ENCODE data around the gene MZB1.
"Not testable (repeated sequence)": the region's sequence is repeated elsewhere in the genome, so short reads cannot be mapped to it uniquely, and the experiment has no call there.

The MZB1 gene

DNA sequence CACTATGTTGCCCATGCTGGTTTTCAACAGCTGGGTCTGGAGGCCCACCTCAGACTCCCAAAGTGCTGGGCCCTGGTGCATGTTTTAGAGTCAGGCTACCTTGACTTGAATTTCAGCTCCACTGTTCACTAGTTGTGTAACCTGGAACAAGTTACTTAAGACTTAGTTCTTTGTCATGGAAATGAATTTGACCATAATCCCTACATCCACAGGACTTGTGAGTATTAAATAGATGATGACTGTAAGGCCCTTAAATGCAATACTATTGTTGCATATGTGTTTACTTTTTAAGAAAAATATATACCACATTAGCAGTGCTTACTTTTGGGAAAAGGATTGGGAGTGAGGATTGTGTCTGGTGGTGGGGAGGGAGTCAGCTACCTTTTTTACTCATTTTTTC lies 31.6 kb downstream of the MZB1 start:
- FAIRE-seq (no peak), DNase-seq (ENCODE audit: insufficient read length, low spot score) (no peak)
- TF ChIP-seq, protein P1, sequence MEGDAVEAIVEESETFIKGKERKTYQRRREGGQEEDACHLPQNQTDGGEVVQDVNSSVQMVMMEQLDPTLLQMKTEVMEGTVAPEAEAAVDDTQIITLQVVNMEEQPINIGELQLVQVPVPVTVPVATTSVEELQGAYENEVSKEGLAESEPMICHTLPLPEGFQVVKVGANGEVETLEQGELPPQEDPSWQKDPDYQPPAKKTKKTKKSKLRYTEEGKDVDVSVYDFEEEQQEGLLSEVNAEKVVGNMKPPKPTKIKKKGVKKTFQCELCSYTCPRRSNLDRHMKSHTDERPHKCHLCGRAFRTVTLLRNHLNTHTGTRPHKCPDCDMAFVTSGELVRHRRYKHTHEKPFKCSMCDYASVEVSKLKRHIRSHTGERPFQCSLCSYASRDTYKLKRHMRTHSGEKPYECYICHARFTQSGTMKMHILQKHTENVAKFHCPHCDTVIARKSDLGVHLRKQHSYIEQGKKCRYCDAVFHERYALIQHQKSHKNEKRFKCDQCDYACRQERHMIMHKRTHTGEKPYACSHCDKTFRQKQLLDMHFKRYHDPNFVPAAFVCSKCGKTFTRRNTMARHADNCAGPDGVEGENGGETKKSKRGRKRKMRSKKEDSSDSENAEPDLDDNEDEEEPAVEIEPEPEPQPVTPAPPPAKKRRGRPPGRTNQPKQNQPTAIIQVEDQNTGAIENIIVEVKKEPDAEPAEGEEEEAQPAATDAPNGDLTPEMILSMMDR (IDR thresholded peaks at IDR 0.05; ENCODE audit: insufficient read depth, missing control alignments) = no peak

DNA sequence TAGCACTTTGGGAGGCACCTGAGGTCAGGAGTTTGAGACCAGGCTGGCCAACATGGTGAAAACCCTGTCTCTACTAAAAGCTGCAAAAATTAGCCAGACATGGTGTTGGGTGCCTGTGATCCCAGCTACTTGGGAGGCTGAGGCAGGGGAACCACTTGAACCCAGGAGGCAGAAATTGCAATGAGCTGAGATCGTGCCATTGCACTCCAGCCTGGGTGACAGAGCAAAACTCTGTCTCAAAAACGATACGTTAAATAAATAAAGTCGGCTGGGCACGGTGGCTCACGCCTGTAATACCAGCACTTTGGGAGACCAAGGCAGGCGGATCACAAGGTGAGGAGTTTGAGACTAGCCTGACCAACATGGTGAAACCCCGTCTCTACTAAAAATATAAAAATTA lies 33.8 kb downstream of the MZB1 start:
- DNase-seq (ENCODE audit: insufficient read length, low spot score); FAIRE-seq: not testable (repeated sequence)

DNA sequence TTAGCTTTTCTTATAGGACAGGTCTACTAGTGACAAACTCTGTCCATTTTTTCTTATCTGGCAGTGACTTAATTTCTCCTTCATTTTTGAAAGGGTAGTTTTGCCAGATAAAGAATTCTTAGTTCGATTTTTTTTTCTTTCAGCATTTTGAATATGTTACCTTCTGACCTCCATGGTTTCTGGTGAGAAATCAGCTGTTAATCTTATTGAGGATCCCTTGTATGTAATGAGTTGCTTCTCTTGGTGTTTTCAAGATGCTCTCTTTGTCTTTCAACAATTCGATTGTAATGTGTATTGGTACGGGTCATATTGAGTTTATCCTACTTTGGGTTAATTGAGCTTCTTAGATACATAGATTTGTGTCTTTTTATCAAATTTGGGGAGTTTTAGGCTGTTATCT lies 35.5 kb downstream of the MZB1 start:
- TF ChIP-seq, protein P1 (IDR thresholded peaks at IDR 0.05; ENCODE audit: insufficient read depth, missing control alignments) = no peak
- FAIRE-seq (no peak), DNase-seq (ENCODE audit: insufficient read length, low spot score) (no peak)

DNA sequence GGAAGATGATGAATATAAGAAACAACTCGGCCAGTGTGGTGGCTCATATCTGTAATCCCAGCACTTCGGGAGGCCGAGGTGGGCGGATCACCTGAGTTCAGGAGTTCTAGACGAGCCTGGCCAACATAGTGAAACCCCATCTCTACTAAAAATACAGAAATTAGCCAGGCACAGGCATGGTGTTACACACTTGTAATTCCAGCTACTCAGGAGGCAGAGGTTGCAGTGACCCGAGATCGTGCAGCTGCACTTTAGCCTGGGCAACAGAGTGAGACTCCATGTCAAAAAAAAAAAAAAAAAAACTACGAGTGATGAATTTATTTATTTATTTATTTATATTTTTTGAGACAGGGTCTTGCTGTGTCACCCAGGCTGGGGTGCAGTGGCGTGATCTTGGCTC lies 41.9 kb downstream of the MZB1 start:
- DNase-seq (ENCODE audit: insufficient read length, low spot score); FAIRE-seq: not testable (repeated sequence)

DNA sequence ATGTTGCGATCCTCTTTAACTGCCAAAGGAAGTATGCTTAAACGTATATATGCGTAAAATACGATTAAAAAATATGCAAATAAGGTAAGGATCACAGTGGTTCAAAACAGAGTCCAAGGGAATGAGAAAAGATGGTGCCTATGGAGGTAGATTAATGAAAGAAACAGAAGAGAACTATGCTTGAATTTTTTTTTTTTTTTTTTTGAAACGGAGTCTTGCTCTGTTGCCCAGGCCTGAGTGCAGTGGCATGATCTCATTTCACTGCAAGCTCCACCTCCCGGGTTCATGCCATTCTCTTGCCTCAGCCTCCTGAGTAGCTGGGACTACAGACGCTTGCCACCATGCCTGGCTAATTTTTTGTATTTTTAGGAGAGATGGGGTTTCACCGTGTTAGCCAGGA lies 44.3 kb downstream of the MZB1 start:
- not testable (repeated sequence) for DNase-seq (ENCODE audit: insufficient read length, low spot score); FAIRE-seq

DNA sequence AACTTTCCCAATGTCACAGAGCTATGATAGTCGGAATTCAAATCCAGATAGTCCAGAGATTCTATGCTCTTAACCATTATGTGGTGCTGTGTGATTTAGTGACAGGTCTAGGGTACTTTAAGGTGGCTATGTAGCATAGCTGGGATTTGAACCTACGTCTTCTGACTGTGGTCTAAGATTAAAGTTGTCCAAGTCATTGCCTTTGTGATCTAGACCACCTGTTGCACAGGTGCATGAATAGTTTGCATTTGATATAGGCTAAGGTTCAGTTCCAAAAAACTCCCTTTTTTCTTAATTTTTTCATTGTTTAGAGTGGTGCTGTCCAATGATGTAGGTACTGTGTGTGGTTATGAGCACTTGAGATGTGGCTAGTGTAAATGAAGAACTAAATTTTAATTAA lies 45.5 kb downstream of the MZB1 start:
- FAIRE-seq (no peak), DNase-seq (ENCODE audit: insufficient read length, low spot score) (no peak)
- TF ChIP-seq, protein P1 (IDR thresholded peaks at IDR 0.05; ENCODE audit: insufficient read depth, missing control alignments) = no peak

DNA sequence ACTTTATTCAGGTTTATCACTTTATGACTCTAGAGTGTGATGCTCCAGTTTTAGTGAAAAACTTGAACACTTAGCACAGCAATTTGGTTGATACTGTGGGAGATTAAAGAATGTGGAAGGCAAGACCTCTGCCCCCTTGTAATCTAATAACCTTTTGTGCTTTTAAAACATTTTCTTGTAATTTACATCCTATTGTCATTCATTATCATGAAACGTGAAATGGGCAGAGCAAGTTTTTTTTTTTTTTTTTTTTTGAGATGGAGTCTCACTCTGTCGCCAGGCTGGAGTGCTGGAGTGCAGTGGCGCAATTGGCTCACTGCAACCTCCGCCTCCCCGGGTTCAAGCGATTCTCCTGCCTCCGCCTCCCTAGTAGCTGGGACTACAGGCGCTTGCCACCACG lies 46.2 kb downstream of the MZB1 start:
- DNase-seq (ENCODE audit: insufficient read length, low spot score) (no peak), FAIRE-seq (no peak)
- TF ChIP-seq, protein P1 (IDR thresholded peaks at IDR 0.05; ENCODE audit: insufficient read depth, missing control alignments) = no peak

DNA sequence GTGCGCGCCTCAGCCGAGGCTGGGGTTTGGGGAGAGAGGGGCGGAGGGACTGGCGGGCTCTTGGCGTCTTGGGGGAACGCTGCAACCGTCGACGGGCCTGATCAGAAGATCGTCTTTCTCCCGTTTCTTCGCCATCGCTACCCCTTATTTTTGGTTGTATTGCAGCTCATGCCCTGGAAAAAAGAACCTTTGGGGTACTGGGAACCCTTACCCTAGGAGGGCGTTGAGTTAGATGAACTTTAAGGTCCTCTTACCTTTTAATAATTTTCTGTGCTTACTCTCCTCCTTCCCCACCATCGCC lies 47.3 kb downstream of the MZB1 start:
- FAIRE-seq (no peak), DNase-seq (ENCODE audit: insufficient read length, low spot score) (no peak)
- TF ChIP-seq, protein P1 (IDR thresholded peaks at IDR 0.05; ENCODE audit: insufficient read depth, missing control alignments) = no peak

DNA sequence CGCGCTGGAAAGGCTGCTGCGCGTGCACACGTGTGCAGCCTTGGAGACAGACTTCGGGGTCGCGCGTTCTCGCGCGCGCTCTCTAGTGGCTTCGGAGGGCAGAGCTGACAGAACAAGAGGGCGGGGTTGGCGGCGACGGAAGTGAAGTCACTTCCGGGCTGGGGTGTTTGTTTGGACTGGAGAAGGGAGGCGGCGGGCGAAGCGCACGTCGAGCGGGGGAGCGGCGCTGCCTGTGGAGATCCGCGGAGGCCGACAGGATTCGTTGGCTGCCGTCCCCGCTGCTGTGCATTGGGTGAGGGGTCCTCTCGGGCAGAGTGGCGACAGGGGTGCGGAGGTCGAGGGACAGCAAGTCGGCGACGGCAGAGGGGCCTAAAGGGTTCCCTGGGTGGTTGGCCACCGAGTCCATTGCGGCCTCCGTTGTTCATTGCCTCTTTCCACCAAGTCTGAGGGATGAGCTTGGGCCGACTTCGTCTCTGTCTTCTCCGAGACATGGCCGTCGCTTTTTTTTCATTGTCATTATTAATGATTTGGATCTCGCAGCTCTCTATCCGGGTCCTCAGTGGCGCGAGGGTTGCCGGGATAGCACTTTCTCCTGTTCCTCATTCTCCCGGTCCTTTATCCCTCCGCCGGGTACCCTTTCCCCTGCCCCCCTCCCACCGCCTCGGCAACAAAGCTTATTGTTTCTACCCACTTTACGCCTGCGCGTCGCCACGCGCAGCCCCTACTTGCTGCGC lies 47.9 kb downstream of the MZB1 start, which contains the start of gene PAIP2:
TSS of gene PAIP2 (plus strand) at position 166 of the 734 bp plus-strand sequence. CDS start 21,931 bp downstream, outside the sequence.
- FAIRE-seq = no peak
- TF ChIP-seq, protein P1 (IDR thresholded peaks at IDR 0.05; ENCODE audit: insufficient read depth, missing control alignments) = peak; percentile 63

More for the DNA sequence above, 47.9 kb downstream of the MZB1 start, which contains the start of gene PAIP2:
- DNase-seq (ENCODE audit: insufficient read length, low spot score) = peak; percentile 80

All from D721Med (cell line).